K562 (cell line): Measurements from ENCODE around the gene PNMA8C. TPM values are rescaled to one million over a fixed set of nuclear protein-coding genes. Genes with fewer than 3 reads are reported as not detected.

Source experiments
- GABPB2 ChIP-seq: fragments of 250-450 bp; sonication (Bioruptor Pico); conservative IDR thresholded peaks from 2 replicates; pipeline ENCODE4 v1.5.1; 2021; ENCODE audit warnings: mild to moderate bottlenecking
- HMGN3 ChIP-seq: IDR thresholded peaks from 2 replicates; pipeline ENCODE4 v1.6.1; 2011; ENCODE audit warnings: borderline replicate concordance, low read depth, mild to moderate bottlenecking, mixed read lengths, low read length; ENCODE audit not compliant: insufficient read length; ENCODE audit errors: extremely low read depth
- MAZ ChIP-seq, 2 experiments: fragments of 450-650 bp in 1 of 2; sonication (generic) in 1 of 2; formaldehyde crosslinking; IDR thresholded peaks in 1 of 2; conservative IDR thresholded peaks in 1 of 2; 2 replicates each; pipeline versions ENCODE4 v1.4.0 to v1.5.0; 2020; ENCODE audit warnings: mild to moderate bottlenecking in 1 of 2, missing genetic modification reagents in 1 of 2
- NEUROD1 ChIP-seq: fragments of 150-350 bp; IDR thresholded peaks from 2 replicates; pipeline ENCODE4 v1.6.1; 2014; ENCODE audit warnings: borderline replicate concordance, low read length, low read depth; ENCODE audit not compliant: partially characterized antibody
- NFYB ChIP-seq: IDR thresholded peaks from 2 replicates; pipeline ENCODE4 v1.6.1; 2011; ENCODE audit warnings: mild to moderate bottlenecking, moderate library complexity; ENCODE audit not compliant: insufficient read length; ENCODE audit errors: extremely low read depth
- RBM14 ChIP-seq: fragments of 200-400 bp; formaldehyde crosslinking; IDR thresholded peaks from 2 replicates; pipeline ENCODE4 v1.6.1; 2018; ENCODE audit warnings: low read depth, mild to moderate bottlenecking, low read length, moderate library complexity, borderline replicate concordance; ENCODE audit not compliant: insufficient read depth
- TCF7 ChIP-seq: sonication (generic); IDR thresholded peaks from 2 replicates; pipeline ENCODE4 v1.6.1; 2016; ENCODE audit warnings: antibody characterized with exemption, borderline replicate concordance
- ZNF324 ChIP-seq: fragments of 250-450 bp; sonication (Bioruptor Pico); IDR thresholded peaks from 2 replicates; pipeline ENCODE4 v1.4.0; 2020; ENCODE audit warnings: mild to moderate bottlenecking
- ZNF785 ChIP-seq: fragments of 250-450 bp; sonication (Bioruptor Pico); IDR thresholded peaks from 2 replicates; pipeline ENCODE4 v1.4.0; 2020; ENCODE audit warnings: mild to moderate bottlenecking
- polyA plus RNA-seq, 8 experiments: library from polyadenylated mRNA; depleted of rRNA in 4 of 8; stranded (reverse) in 5 of 8; unstranded in 3 of 8; fragments of >200 nt; fragmentation: Nextera tagmentation in 2 of 8; fragmentation: Illumina TruSeq in 1 of 8; extraction: Ambion mirVana in 2 of 8; extraction: Trizol in 1 of 8; gene quantifications; 2 replicates each; pipeline versions ENCODE4 v1.2.1 to v1.2.3, GENCODE V29; 2011 to 2014; ENCODE audit warnings: inconsistent platforms in 1 of 8, missing spikeins in 1 of 8
- total RNA-seq, 7 experiments: library from RNA; depleted of rRNA in 6 of 7; stranded (reverse); fragments of >200 nt in 6 of 7; fragmentation: Illumina TruSeq in 2 of 7; extraction: Trizol in 2 of 7; gene quantifications; 2 replicates each; pipeline versions ENCODE4 v1.2.1 to v1.2.3, GENCODE V29; 2011 to 2021; ENCODE audit warnings: low replicate concordance in 1 of 7
- TF ChIP-seq, protein P1 (sequence below): fragments of 250-450 bp; sonication (Bioruptor Pico); IDR thresholded peaks from 2 replicates; pipeline ENCODE4 v1.4.0; 2020; ENCODE audit warnings: mild to moderate bottlenecking, moderate library complexity, borderline replicate concordance
- TF ChIP-seq, protein P2 (sequence below): fragments of 450-650 bp; IDR thresholded peaks from 2 replicates; pipeline ENCODE4 v1.6.1; 2016; ENCODE audit warnings: low read depth
- TF ChIP-seq, protein P3 (sequence below), 2 experiments: fragments of 450-650 bp; conservative IDR thresholded peaks; 2 replicates each; pipeline ENCODE4 v1.6.1; 2017; ENCODE audit warnings: mild to moderate bottlenecking in 2 of 2, moderate library complexity in 2 of 2

PNMA8C gene
- total and polyA plus RNA-seq, 9 of the 15 experiments (the other 6 are each of a cell fraction or from before 2014, with no cell fraction given): 0.04 to 0.05 (median 0.05) TPM; not detected in 6

DNA sequence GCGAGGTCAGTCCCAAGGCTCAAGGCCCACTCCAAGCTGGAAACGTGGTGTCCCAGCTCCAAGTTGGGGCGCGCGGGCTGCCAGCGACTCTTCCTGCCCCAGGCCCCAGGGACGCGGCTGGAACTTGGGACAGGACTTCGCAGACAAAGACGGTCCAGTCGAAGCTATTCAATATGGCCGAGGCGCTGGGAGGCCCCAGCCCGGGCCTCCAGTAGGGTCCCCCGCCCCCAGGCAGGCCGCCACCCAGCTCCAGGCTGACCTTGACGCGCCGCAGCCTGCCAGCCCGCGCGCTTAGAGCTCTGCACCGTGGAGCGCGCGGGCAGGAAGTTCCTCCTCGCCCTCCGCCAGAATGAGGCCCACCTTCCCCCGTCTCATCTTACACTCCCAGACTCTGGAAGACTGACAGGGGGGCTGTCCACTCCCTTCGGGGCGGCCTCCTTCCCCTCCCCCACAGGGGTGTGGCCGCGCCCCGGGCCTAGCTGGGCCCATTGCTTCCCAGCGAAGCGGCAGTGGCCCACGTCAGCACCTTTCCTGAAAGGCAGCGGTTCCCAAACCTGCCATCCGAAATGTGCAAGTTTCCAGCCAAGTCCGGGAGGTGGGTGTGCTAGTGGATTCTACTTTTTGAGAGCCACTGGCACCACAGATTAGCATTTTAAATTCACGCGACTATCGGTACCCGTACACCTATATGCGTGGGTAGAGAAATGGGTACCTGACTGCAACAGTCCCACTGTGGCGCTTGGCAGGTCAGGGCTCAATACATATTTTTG is 15.3 kb downstream of the PNMA8C start, which contains the start of gene CCDC8 (continued):
- TF ChIP-seq, protein P1, sequence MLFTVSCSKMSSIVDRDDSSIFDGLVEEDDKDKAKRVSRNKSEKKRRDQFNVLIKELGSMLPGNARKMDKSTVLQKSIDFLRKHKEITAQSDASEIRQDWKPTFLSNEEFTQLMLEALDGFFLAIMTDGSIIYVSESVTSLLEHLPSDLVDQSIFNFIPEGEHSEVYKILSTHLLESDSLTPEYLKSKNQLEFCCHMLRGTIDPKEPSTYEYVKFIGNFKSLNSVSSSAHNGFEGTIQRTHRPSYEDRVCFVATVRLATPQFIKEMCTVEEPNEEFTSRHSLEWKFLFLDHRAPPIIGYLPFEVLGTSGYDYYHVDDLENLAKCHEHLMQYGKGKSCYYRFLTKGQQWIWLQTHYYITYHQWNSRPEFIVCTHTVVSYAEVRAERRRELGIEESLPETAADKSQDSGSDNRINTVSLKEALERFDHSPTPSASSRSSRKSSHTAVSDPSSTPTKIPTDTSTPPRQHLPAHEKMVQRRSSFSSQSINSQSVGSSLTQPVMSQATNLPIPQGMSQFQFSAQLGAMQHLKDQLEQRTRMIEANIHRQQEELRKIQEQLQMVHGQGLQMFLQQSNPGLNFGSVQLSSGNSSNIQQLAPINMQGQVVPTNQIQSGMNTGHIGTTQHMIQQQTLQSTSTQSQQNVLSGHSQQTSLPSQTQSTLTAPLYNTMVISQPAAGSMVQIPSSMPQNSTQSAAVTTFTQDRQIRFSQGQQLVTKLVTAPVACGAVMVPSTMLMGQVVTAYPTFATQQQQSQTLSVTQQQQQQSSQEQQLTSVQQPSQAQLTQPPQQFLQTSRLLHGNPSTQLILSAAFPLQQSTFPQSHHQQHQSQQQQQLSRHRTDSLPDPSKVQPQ (CRISPR knock-in tag): no peak
- TF ChIP-seq, protein P2, sequence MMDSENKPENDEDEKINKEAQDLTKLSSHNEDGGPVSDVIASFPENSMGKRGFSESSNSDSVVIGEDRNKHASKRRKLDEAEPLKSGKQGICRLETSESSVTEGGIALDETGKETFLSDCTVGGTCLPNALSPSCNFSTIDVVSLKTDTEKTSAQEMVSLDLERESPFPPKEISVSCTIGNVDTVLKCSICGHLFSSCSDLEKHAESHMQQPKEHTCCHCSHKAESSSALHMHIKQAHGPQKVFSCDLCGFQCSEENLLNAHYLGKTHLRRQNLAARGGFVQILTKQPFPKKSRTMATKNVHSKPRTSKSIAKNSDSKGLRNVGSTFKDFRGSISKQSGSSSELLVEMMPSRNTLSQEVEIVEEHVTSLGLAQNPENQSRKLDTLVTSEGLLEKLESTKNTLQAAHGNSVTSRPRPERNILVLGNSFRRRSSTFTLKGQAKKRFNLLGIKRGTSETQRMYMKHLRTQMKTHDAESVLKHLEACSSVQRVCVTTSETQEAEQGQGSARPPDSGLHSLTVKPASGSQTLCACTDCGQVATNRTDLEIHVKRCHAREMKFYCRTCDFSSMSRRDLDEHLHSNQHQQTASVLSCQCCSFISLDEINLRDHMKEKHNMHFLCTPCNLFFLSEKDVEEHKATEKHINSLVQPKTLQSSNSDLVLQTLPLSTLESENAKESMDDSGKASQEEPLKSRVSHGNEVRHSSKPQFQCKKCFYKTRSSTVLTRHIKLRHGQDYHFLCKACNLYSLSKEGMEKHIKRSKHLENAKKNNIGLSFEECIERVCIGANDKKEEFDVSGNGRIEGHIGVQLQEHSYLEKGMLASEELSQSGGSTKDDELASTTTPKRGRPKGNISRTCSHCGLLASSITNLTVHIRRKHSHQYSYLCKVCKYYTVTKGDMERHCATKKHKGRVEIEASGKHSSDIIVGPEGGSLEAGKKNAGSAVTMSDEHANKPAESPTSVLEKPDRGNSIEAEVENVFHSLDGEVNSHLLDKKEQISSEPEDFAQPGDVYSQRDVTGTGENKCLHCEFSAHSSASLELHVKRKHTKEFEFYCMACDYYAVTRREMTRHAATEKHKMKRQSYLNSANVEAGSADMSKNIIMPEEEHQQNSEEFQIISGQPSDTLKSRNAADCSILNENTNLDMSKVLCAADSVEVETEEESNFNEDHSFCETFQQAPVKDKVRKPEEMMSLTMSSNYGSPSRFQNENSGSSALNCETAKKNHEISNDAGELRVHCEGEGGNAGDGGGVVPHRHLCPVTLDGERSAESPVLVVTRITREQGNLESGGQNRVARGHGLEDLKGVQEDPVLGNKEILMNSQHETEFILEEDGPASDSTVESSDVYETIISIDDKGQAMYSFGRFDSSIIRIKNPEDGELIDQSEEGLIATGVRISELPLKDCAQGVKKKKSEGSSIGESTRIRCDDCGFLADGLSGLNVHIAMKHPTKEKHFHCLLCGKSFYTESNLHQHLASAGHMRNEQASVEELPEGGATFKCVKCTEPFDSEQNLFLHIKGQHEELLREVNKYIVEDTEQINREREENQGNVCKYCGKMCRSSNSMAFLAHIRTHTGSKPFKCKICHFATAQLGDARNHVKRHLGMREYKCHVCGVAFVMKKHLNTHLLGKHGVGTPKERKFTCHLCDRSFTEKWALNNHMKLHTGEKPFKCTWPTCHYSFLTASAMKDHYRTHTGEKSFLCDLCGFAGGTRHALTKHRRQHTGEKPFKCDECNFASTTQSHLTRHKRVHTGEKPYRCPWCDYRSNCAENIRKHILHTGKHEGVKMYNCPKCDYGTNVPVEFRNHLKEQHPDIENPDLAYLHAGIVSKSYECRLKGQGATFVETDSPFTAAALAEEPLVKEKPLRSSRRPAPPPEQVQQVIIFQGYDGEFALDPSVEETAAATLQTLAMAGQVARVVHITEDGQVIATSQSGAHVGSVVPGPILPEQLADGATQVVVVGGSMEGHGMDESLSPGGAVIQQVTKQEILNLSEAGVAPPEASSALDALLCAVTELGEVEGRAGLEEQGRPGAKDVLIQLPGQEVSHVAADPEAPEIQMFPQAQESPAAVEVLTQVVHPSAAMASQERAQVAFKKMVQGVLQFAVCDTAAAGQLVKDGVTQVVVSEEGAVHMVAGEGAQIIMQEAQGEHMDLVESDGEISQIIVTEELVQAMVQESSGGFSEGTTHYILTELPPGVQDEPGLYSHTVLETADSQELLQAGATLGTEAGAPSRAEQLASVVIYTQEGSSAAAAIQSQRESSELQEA: no peak
- TF ChIP-seq NEUROD1 (peak; percentile 50), HMGN3 (peak; percentile 83), RBM14 (no peak), ZNF324 (CRISPR knock-in tag) (no peak), ZNF785 (CRISPR knock-in tag) (no peak), GABPB2 (no peak), TCF7 (0 out of 2 replicates have a peak, but pooled peaks have one; percentile 62), MAZ (CRISPR knock-in tag; conservative IDR thresholded peaks at IDR 0.05 in 1 of 2, IDR thresholded peaks at IDR 0.05 in 1 of 2) (peak; percentile 87 to 91), NFYB (peak; percentile 88)
- TF ChIP-seq, protein P3, sequence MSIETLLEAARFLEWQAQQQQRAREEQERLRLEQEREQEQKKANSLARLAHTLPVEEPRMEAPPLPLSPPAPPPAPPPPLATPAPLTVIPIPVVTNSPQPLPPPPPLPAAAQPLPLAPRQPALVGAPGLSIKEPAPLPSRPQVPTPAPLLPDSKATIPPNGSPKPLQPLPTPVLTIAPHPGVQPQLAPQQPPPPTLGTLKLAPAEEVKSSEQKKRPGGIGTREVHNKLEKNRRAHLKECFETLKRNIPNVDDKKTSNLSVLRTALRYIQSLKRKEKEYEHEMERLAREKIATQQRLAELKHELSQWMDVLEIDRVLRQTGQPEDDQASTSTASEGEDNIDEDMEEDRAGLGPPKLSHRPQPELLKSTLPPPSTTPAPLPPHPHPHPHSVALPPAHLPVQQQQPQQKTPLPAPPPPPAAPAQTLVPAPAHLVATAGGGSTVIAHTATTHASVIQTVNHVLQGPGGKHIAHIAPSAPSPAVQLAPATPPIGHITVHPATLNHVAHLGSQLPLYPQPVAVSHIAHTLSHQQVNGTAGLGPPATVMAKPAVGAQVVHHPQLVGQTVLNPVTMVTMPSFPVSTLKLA (conservative IDR thresholded peaks at IDR 0.05): peak; percentile 59 to 80; a peak in 3 of 4 replicates
